Neutrophil (primary cell): ENCODE results near the gene ZNF536.

Experiments used
- H3K27ac ChIP-seq: fragments of 200-600 bp; sonication (generic); 2 replicates; pipeline ENCODE4 v1.5.1; 2016; ENCODE audit warnings: mild to moderate bottlenecking, moderate library complexity
- H3K27me3 ChIP-seq: fragments of 200-600 bp; sonication (generic); 2 replicates; pipeline ENCODE4 v1.6.0; 2016; ENCODE audit warnings: mild to moderate bottlenecking
- H3K36me3 ChIP-seq: fragments of 200-600 bp; sonication (generic); 2 replicates; pipeline ENCODE4 v1.5.1; 2017
- H3K4me1 ChIP-seq, 2 experiments: fragments of 200-600 bp in 1 of 2; sonication (generic) in 1 of 2; 1 replicate in 1 of 2; 2 replicates in 1 of 2; pipeline versions ENCODE4 v1.5.1 to v1.6.1; 2013 to 2016; ENCODE audit warnings: low read depth in 1 of 2, low read length in 1 of 2, mild to moderate bottlenecking in 1 of 2, moderate library complexity in 1 of 2; ENCODE audit not compliant: control insufficient read depth in 1 of 2, insufficient read depth in 1 of 2
- H3K4me3 ChIP-seq, 2 experiments: fragments of 200-600 bp in 1 of 2; sonication (generic) in 1 of 2; 1 replicate in 1 of 2; 2 replicates in 1 of 2; pipeline ENCODE4 v1.5.1; 2013 to 2016; ENCODE audit warnings: low read depth in 1 of 2, low read length in 1 of 2, mild to moderate bottlenecking in 1 of 2, moderate library complexity in 1 of 2
- H3K9me3 ChIP-seq: fragments of 200-600 bp; sonication (generic); 2 replicates; pipeline ENCODE4 v1.5.1; 2016
- TF ChIP-seq, protein P1 (sequence below): fragments of 200-600 bp; sonication (generic); IDR thresholded peaks from 2 replicates; pipeline ENCODE4 v1.5.1; 2016; ENCODE audit warnings: antibody characterized with exemption

ZNF536 gene

DNA sequence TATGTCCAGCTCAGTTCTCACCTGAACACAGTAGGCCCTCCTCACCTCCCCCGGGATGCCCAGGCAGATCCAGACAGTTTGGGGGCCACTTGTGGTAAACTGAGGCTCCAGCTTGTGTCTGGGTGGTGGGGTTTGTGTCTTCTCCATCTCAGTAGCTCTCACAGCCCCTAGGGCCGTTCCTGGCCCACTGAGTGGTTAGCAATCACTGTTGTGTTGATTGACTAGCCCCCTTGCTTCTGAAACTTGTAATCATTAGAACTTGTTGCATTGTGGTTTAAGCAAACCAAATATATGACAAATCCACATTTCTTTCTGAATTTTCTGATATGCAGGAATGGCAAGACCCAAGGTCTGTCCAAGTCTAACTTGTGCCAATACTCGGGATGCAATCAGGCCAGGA, 13.9 kb upstream of the ZNF536 start:
- Histone ChIP-seq H3K4me1 (no peaks in the 10 kb centered on the region), H3K27ac (no peak overlapping the region), H3K36me3 (no peaks in the 10 kb centered on the region), H3K27me3 (peaks cover 42% of the 10 kb centered on the region), H3K9me3 (no peaks in the 10 kb centered on the region), H3K4me3 (no peak overlapping the region)
- TF ChIP-seq, protein P1, sequence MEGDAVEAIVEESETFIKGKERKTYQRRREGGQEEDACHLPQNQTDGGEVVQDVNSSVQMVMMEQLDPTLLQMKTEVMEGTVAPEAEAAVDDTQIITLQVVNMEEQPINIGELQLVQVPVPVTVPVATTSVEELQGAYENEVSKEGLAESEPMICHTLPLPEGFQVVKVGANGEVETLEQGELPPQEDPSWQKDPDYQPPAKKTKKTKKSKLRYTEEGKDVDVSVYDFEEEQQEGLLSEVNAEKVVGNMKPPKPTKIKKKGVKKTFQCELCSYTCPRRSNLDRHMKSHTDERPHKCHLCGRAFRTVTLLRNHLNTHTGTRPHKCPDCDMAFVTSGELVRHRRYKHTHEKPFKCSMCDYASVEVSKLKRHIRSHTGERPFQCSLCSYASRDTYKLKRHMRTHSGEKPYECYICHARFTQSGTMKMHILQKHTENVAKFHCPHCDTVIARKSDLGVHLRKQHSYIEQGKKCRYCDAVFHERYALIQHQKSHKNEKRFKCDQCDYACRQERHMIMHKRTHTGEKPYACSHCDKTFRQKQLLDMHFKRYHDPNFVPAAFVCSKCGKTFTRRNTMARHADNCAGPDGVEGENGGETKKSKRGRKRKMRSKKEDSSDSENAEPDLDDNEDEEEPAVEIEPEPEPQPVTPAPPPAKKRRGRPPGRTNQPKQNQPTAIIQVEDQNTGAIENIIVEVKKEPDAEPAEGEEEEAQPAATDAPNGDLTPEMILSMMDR: no peak

DNA sequence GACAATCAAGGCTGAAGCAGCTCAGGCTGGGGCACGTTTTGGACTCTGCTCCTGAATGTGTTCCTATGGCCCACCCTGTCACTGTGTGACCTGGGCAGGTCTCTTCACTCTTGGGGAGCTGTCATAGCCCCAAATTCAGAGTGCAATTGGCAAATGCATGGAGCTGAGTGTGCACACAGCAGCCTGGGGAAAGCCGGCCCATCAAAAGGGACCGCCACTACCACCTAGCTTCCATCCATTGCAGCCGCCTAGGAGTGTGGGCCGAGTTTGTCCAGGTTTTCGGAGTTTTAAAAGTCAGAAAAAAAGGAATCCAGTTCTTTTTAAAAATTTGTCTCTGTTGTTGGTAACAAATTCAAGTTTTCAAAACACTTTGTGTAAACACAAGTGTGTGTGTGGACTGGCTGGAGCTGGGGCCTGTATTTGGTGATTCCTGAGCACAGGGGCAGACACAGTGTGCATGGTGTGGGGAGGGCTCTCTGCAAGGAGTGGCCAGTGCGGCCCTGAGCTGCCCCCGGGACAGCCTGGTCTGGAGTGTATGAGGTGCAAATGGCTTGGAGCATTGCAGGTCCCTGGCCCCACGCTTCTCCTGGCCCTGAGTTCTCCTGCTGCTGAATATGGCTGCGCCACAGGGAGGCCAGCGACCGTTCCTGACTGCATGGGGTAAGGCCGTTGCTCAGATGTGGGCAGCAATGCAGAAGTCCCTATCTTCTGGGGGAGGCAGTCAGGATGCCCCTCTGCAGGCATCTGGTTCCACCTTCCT, 13.2 kb upstream of the ZNF536 start:
- peaks cover 42% of the 10 kb centered on the region for H3K27me3 ChIP-seq
- no peaks in the 10 kb centered on the region for H3K36me3 ChIP-seq
- TF ChIP-seq, protein P1: no peak
- no peaks in the 10 kb centered on the region for H3K4me1 ChIP-seq
- H3K4me3 ChIP-seq: no peak overlapping the region
- H3K9me3 ChIP-seq: no peaks in the 10 kb centered on the region
- H3K27ac ChIP-seq: no peak overlapping the region

DNA sequence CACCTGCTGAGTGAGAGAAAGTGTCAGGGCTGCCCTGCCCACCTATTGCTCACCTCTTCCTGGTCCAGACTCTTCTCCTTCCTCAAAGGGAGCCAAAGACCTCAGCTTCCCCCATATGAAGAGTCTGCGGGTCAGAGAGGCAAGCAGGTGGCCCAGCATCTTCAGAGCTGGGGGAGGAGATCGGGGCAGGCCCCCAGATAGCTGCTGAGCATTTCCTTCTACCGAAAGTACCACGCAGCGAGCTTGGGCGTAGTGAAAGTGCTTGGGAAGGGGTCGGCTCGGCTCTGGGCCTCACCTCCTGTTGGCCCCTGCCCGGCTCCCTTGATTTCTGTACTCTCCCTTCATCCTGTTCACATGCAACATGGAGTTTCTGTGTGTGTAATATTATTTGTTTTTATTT, 12.2 kb upstream of the ZNF536 start:
- no peak overlapping the region for H3K4me3 ChIP-seq

DNA sequence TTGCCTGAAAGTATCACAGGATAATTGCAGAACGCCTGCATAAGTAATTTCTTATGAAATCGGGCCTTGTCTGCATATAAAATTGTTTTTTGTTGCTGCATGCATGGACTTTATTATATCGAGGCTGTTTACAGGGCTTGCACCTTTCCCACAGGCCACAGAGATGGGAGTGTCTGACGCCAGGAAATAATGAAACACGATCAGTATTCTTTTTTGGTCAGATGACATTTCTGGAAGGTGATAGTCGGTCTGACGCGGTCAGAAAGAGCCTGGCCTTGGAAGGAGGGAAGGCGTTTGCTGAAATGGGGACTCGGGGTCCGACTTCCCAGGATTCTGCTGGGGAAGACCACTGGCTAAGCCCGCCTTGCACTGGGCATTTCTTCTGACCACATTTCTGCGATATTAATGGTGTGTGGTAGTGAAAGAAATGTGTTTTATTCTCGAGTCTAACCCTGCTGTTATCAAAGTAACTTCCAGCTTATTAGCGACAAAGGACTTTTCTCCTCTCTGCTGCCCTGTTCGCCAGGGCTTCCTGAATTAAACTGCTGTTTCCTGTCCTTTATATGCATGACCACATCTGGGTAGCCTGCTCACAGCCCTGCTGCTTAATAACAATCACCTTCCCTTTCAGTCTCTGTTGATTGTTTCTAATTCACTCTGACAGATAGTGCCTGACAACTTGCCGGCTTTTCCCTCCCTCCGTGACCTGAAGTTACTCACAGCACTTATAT, 11.6 kb upstream of the ZNF536 start:
- Histone ChIP-seq H3K4me1 (no peaks in the 10 kb centered on the region), H3K27ac (no peak overlapping the region), H3K9me3 (no peaks in the 10 kb centered on the region), H3K4me3 (no peak overlapping the region), H3K36me3 (no peaks in the 10 kb centered on the region), H3K27me3 (peaks cover 42% of the 10 kb centered on the region)
- TF ChIP-seq, protein P1: no peak

More for the DNA sequence above, 12.2 kb upstream of the ZNF536 start:
- no peak overlapping the region for H3K27ac ChIP-seq
- no peaks in the 10 kb centered on the region for H3K36me3 ChIP-seq
- H3K4me1 ChIP-seq: no peaks in the 10 kb centered on the region
- H3K27me3 ChIP-seq: peaks cover 42% of the 10 kb centered on the region
- TF ChIP-seq, protein P1: no peak
- H3K9me3 ChIP-seq: no peaks in the 10 kb centered on the region

DNA sequence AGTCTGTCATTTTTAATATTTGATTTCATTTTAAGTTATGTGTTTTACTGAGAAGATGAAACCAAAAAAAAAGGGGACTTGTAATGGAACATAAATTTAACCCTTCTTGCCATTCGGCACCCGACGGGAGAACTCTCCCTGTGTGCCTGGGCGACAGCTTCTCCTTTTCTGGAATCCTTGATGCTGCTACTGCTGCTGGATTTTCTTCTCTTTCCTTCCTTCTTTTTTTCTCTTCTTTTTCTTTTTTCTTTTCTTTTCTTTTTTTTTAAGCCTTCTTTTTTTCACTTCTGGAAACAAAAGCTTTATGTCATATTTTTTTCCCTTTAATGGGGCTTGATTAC, 11.1 kb upstream of the ZNF536 start:
- TF ChIP-seq, protein P1: no peak
- Histone ChIP-seq H3K36me3 (no peaks in the 10 kb centered on the region), H3K27me3 (peaks cover 42% of the 10 kb centered on the region), H3K4me3 (no peak overlapping the region), H3K9me3 (no peaks in the 10 kb centered on the region), H3K4me1 (no peaks in the 10 kb centered on the region), H3K27ac (no peak overlapping the region)
